Skin of body (tissue), 2 donors: Measurements from ENCODE around the gene RAET1G. TPM values are rescaled to one million over a fixed set of nuclear protein-coding genes. Genes with fewer than 3 reads are reported as not detected.
A peak's percentile ranks its signal among the peaks of the same experiment; 100 is the strongest.
"Not testable (repeated sequence)": the region's sequence is repeated elsewhere in the genome, so short reads cannot be mapped to it uniquely, and the experiment has no call there.

Experiments
- DNase-seq: peaks from one replicate; lab custom pipeline; 2025; lab: John Stamatoyannopoulos, UW
- total RNA-seq: library from RNA; depleted of rRNA; stranded (reverse); fragments of >200 nt; gene quantifications from one replicate; pipeline ENCODE4 v1.2.3, GENCODE V29; 2014

RAET1G gene
- total RNA-seq, 1 donor from 2014 or later = 0.79 TPM

DNA sequence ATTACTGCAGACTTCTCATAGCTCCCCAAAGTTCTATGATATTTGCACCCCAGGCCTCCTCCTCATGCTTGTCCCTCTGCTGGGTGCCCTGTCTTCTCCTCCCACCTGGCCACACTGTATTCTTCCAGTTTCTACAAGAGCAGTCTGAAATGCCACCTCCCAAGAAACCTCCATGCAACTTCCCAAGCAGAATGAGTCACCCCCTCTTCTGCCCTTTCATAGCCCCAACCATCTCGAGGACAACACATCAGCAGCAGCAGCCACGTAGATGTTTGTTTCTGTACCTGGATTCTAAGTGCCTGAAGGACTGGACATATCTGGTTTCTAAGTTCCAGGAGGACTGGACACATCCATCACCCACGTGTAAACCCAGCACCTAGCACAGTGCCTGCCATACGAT, 12.3 kb upstream of the RAET1G start:
- no peak for DNase-seq

DNA sequence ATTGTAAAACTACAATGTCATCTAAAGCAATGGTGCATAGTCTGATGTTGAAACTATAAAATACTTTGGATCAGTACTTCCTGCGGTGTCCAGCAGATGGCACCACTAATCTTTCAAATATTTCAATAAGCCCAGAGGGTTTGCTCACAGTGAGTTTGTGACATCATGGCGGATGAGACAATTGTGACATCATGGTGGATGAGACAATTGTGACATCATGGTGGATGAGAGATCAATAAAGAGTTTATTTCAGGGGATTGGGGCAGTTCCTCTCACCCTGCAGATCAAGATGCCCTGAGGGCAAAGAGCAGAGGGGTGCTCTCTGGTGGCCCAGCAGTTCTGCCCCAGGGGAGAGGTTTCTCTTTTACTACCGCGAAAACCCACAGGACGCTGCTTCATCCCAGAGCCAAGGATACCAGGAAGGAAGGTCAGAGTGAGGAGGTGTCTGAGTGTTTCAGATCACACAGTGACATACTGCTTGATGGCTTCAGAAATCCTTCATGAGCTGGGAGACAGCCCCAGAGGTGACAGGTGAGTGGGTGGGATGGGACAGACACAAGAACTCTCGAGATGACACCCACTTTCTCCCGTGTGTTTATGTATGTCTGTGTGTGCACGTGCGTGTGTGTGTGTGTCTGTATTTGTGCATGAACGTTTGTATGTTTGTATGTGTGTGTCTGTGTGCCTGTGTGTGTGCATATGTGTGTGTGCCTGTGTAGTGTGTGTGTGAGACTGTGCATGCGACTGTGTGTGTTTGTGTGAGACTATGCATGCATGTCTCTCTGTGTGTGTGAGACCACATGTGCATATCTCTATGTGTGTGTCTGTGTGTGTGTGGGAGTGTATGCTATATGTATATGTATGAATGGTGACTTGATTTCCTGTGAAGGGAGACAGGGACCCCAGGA, 11.6 kb upstream of the RAET1G start:
- DNase-seq = peak; percentile 37

- no peak for DNase-seq
These were observed 10.5 kb upstream of the RAET1G start for GRCh38 chr6:149933461-149933860.

- no peak for DNase-seq
These were observed 10.1 kb upstream of the RAET1G start for GRCh38 chr6:149933036-149933435.

DNA sequence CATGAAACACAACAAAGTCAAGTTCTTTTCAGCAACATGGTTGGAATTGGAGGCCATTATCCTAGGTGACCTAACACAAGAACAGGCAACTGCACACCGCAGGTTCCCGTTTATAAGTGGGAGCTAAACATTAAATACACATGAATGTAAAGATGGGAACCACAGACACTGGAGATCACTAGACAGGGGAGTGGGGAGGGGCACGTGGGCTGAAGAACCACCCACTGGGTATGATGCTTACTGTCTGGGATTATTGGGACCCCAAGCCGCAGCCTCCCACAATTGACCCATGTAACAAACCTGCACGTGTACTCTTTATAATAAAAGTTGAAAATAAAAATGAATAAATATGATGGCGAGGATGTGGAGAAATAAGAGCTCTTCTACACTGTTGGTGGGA, 8.6 kb upstream of the RAET1G start:
- no peak for DNase-seq

- DNase-seq = no peak
These were observed 6.5 kb upstream of the RAET1G start for GRCh38 chr6:149929422-149929821.

GRCh38 chr6:149927025-149927424, 4.1 kb upstream of the RAET1G start:
- not testable (repeated sequence) for DNase-seq

DNA sequence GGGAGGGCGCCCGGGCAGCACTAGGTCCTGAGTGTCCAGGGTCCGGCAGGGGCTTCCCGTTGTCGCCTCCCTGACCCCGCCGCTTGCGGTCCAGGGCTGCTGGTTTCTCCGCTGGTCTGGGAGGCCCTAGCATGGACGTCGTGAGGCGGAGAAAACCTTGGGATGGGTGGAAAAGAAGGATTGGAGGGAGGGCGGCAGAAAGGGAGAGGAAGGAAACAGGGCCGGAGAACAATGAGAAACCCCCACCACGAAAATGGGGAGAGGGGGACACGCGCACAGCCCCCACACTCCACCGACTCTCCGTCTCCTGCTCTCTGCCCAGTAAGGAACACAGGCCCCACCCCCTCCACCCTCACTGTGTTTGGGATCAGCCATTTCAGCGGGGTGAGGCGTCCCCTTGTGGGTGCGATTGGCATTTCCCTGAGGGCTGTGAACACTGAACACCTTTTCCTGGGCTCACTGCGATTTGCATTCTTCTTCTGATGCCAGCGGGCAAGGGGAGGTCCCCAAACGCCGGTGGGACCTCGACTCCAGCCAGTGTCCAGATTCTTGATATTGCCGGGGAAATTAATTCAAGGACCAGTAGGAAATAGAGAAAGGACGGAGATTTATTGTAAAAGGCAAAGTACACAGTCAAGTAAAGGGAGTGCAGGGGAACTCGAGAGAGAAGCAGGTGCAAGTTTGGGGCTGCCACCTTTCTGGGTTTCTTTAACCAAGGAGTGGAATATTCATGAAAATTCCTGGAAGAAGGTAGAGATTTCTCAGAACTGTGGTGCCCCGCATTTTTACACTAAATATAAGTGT, 3.3 kb upstream of the RAET1G start:
- peak; percentile 30 for DNase-seq

DNA sequence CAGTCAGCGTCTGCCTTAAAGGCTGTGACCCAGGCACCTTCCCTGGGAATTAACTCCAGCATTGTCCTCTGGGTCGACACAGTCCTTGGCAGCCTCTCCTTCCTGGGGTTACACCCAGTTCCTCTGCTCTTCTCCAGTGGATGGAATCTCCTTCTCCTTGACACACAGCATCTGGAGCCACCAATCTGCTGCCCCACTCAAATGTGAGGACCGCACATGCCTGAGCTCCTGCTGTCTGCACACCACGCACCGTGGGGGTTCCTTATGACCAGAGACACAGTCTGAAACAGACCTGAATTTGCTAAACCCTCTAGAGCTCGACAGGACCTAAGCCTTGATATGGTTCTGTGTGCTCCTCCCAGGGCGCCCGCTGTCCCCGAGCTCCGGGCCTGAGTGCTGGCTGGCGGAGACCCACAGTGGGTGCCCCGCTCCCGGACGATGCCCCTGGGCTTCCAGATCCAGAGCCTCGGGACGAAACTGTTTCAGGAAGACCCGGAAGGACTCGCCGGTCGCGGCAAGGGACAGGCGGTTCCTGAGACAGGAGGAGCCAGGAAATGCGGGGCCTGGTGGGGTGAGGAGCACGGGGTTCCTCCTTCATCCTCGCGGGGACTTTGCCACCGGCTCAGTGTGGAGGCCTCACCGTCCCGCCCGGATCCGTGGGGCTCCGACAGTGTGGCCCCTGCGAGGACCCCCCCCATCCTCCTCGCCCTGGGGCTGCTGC, 2.5 kb upstream of the RAET1G start:
- no peak for DNase-seq

DNA sequence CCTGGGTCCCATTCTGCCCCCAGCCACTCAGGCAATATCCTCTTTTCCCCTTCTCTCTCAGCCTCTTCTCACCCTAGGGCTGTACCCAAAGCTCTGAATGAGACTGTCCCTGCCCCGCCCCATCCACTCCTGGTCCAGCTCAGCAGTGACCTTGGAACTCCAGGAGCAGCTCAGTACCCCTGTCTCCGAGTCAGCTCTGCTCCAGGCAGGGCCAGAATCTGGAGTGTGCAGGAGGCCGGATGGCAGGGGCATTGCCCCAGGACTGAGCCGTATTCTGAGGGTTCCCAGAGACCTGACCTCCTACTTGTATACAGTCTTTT, 2.0 kb upstream of the RAET1G start:
- no peak for DNase-seq

DNA sequence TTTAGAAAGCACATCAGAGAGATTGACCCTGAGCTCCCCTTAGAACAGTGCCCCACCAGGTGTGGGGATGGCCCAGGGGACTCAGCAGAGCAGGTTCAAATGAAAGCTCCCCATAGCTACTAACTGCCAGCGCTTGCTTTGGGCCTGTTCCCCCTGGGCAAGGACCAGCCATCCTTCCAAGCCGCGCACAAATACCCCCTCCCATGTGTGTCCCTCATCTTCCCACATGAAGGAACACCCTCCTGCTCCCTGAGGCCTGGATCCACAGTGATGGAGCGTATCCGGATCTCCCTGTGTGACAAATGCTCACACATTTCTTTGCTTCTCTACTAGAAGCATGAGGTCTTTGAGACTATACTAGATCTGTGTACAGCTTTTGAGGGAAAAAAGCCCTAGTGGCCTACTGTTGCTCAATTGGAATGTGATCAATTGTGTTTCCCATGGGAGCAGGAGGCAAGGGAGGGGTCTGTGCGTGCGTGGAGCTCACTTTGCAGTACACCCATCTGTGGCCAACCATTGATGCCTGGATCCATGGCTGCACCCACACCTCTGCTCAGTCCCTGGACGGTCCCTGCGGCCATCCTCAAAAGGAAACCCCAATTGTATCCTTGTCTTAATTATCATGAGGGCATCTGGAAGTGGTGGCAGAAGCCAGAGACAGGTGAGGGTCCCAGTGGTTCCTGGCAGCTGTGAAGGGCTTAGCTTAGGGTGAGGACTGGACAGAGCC, 1.4 kb upstream of the RAET1G start:
- no peak for DNase-seq

DNA sequence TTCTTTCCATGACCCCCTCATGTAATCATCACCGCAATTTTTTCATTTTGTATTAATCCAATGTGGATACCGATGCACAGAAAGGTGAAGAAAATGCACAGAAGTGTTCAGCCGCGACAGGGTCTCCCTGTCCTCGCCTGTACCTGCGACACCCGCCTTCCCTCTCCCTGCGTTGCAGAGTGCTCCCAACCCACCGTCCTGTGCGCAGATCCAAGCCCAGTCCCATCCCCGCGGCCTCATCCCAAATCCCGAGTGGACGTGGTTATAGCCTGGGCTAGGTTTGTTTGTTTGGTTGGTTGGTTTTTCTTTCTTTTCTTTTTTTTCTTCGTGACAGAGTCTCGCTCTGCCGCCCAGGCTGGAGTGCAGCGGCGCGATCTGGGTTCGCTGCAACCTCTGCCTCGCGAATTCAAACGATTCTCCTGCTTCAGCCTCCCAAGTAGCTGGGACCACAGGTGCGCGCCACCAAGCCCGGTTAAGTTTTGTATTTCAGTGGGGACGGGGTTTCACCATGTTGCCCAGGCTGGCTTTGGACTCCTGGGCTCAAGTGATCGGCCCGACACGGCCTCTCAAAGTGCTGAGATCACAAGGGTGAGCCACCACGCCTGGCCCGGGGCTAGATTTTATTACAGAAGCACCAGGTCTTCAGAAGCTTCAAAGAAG, 536 bp upstream of the RAET1G start:
- DNase-seq = no peak

DNA sequence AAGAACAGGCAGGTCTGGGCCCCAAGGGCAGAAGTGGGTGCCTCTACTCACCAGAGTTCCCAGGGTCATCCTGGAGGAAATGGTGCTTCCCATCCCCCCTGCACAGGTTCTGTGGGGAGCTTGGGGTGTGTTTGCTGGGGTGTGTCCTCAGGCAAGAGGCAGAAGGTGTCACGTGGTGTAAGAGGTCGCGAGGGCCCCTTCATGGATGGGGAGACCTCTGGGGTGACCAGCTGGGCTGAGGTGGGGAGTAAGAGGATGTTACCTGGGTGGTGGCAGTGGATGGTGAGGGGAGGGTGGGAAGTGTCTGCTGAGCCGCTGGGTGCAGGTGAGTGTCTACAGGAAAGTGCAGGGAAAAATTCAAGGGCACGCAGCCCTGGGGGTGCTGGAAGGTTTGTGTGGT, 830 bp downstream of the RAET1G start:
- not testable (repeated sequence) for DNase-seq

GRCh38 chr6:149921361-149921760, 1.6 kb downstream of the RAET1G start:
- no peak for DNase-seq

DNA sequence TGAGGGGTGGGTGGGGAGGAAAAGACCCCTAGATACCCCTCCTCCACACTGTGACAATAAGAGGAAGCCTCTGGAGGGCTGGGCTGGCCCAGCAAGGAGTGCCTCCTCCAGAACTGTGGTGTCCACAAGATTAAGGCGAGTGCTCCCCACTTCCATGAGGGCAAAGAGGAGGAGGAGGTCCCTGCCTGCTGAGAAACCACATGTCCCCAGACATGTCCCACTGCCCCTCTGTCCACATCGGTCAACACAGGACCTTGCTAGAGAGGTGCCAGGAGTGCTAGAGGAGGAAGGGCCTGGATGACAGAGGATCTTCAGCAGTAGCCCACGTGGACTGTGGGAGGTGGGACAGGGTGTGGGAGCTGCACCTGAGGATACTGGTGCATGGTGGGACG, 3.1 kb downstream of the RAET1G start:
- DNase-seq = no peak

DNA sequence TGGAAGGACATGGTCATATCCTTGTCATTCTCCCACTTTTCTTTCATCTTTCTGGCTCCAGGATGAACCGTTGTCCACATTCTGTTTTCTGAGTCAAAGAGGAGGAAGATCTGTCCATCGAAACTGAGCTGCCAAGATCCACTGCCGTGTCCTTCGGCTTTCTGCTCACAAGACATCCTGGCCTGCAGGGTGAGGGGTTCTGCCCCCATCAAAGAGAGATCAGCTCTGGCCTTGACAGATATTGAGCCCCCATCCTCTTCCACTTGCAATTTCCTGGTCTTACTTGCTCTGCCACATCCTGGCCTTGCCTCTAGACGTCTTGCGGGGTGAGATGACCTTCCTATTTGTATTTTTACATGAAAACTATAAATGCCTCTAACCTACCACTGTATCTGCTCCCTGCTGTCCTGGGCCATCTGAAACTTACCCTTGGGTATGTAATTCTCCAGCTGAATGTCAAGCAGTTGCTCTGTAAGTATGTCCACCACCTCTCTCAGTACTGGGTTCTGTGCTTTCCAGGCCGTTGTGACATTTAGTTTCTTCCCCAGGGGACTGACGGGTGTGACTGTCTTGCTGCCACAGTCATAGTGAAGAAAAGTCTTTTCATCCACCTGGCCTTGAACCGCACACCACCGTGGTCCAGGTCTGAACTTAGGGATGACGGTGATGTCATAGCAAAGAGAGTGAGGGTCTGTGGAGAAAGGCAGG, 3.6 kb downstream of the RAET1G start:
- DNase-seq = not testable (repeated sequence)

DNA sequence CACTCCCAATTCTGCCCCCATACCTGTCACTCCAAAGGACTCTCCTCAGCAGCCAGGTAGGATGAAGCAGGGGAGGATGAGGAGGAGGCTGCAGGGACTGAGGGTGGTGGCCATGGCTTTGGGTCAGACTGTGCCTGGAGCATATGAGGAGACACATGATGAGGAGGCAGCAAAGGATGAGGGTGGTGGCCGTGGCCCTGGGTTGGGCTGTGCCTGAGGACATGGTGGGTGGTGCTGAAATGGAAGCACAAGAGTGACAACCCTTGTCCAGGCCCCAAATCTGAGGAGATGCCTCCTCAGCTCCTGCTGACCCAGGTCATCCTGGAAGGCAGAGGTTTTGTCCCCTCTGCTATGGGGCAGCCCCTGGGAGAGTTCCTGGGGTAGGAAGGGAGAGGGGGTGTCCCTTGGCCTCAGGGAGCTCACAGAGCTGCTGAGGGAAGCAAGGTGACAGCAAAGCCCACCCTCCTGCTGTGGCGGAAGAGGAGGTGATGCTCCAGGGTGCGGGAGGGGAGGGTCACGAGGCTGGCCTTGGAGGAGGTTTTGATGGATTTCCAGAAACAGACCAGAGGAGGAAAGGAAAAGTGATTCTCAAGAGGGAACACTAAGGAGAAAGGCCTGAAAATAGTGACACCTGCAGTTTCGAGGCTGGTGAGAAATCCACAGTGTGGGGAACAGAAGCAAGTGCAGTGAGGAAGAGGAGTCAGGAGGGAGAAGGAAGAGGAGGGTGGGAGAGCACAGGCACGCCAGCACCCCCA, 4.6 kb downstream of the RAET1G start:
- DNase-seq = no peak

GRCh38 chr6:149917679-149918078, 5.2 kb downstream of the RAET1G start:
- no peak for DNase-seq
